Neural progenitor cell (in vitro differentiated cells): Measurements from ENCODE around the gene FAM53A. TPM values are rescaled to one million over a fixed set of nuclear protein-coding genes. Genes with fewer than 3 reads are reported as not detected.

ENCODE experiments used
- DNase-seq: peaks from one replicate; pipeline ENCODE4 v3.0.0-alpha.2; 2016; ENCODE audit warnings: low spot score
- H2AFZ ChIP-seq: fragments of 200-600 bp; sonication (generic); replicated peaks from 2 replicates; pipeline ENCODE4 v1.6.1; 2016; ENCODE audit warnings: antibody characterized with exemption
- H3F3A ChIP-seq: fragments of 200-600 bp; sonication (generic); 2 replicates; pipeline ENCODE4 v1.6.1; 2016; ENCODE audit warnings: antibody characterized with exemption, low read depth
- H3K27ac ChIP-seq: fragments of 200-600 bp; sonication (generic); 2 replicates; pipeline ENCODE4 v1.5.1; 2016; ENCODE audit warnings: mild to moderate bottlenecking
- H3K27me3 ChIP-seq: fragments of 200-600 bp; sonication (generic); 2 replicates; pipeline ENCODE4 v1.6.1; 2016; ENCODE audit warnings: mild to moderate bottlenecking, moderate library complexity
- H3K36me3 ChIP-seq: fragments of 200-600 bp; sonication (generic); 2 replicates; pipeline ENCODE4 v1.5.1; 2016
- H3K4me1 ChIP-seq: fragments of 200-600 bp; sonication (generic); 2 replicates; pipeline ENCODE4 v1.6.1; 2016; ENCODE audit warnings: mixed run types
- H3K4me2 ChIP-seq: fragments of 200-600 bp; sonication (generic); 2 replicates; pipeline ENCODE4 v1.6.1; 2016
- H3K4me3 ChIP-seq: fragments of 200-600 bp; sonication (generic); 2 replicates; pipeline ENCODE4 v1.5.1; 2016
- H3K79me2 ChIP-seq: fragments of 200-600 bp; sonication (generic); 2 replicates; pipeline ENCODE4 v1.6.1; 2016; ENCODE audit warnings: low read depth
- H3K9ac ChIP-seq: fragments of 200-600 bp; sonication (generic); 2 replicates; pipeline ENCODE4 v1.6.1; 2016
- H3K9me3 ChIP-seq: fragments of 200-600 bp; sonication (generic); 2 replicates; pipeline ENCODE4 v1.5.1; 2016; ENCODE audit warnings: low read depth
- H4K20me1 ChIP-seq: fragments of 200-600 bp; sonication (generic); 2 replicates; pipeline ENCODE4 v1.6.1; 2016; ENCODE audit warnings: low read depth
- H3K27ac Mint-ChIP-seq: 3 replicates; pipeline ENCODE4 v1.8.0; 2021; ENCODE audit warnings: mixed read lengths
- H3K27me3 Mint-ChIP-seq: 2 replicates; pipeline ENCODE4 v1.8.0; 2022; ENCODE audit warnings: low read depth, mild to moderate bottlenecking, inconsistent platforms, moderate library complexity, mixed read lengths; ENCODE audit not compliant: insufficient read depth
- H3K36me3 Mint-ChIP-seq: 3 replicates; pipeline ENCODE4 v1.8.0; 2021; ENCODE audit warnings: mixed read lengths
- H3K4me1 Mint-ChIP-seq: 3 replicates; pipeline ENCODE4 v1.8.0; 2021; ENCODE audit warnings: mixed read lengths
- H3K4me3 Mint-ChIP-seq: 3 replicates; pipeline ENCODE4 v1.8.0; 2021; ENCODE audit warnings: mild to moderate bottlenecking, moderate library complexity, mixed read lengths
- H3K9me3 Mint-ChIP-seq: 3 replicates; pipeline ENCODE4 v1.8.0; 2020; ENCODE audit warnings: mixed read lengths
- EZH2 ChIP-seq: fragments of 200-600 bp; sonication (generic); IDR thresholded peaks from 2 replicates; pipeline ENCODE4 v1.6.1; 2017; ENCODE audit warnings: antibody characterized with exemption, mild to moderate bottlenecking, moderate library complexity
- EZH2phosphoT487 ChIP-seq: fragments of 200-600 bp; sonication (generic); IDR thresholded peaks from 2 replicates; pipeline ENCODE4 v1.6.1; 2017; ENCODE audit warnings: antibody characterized with exemption
- total RNA-seq: library from RNA; depleted of rRNA; stranded (reverse); fragments of >200 nt; gene quantifications from 2 replicates; pipeline ENCODE4 v1.2.3, GENCODE V29; 2015; ENCODE audit warnings: low replicate concordance
- TF ChIP-seq, protein P1 (sequence below): fragments of 200-600 bp; sonication (generic); IDR thresholded peaks from 2 replicates; pipeline ENCODE4 v1.5.1; 2017; ENCODE audit warnings: antibody characterized with exemption, mild to moderate bottlenecking

FAM53A gene
- total RNA-seq, 1 donor from 2014 or later = 3.2 TPM

DNA sequence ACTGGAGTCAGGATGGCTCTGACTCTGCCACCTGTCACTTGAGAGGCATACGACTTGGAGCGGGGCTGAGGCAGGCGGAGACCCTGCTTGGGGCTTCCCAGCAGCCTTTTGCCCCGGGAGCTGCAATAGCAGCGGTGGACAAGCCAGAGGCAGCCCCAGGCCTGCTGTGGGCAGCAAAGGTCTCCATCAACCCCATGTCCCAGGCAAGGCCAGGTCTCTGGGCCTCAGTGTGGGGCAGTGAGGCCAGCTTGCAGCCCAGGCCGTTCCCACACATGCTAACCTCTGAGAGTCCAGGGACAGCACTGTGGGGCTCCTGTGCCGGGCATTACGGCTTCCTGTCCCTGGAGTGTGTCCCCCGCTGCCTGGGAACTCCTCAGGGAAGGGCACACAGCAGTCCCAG, 53.0 kb downstream of the FAM53A start:
- H3K9ac ChIP-seq = no peak overlapping the region
- H3K4me2 ChIP-seq = no peak overlapping the region
- H2AFZ ChIP-seq = no peak overlapping the region
- no peaks in the 10 kb centered on the region for H3K4me1 ChIP-seq
- no peaks in the 10 kb centered on the region for H4K20me1 ChIP-seq
- H3K79me2 ChIP-seq = no peaks in the 10 kb centered on the region
- no peaks in the 10 kb centered on the region for H3K36me3 ChIP-seq
- Mint-ChIP-seq H3K27me3 (peaks cover 8% of the 10 kb centered on the region), H3K9me3 (peaks cover 3% of the 10 kb centered on the region), H3K27ac (no peak overlapping the region), H3K4me3 (no peak overlapping the region), H3K36me3 (peaks cover 2% of the 10 kb centered on the region), H3K4me1 (peaks cover 6% of the 10 kb centered on the region)
- H3K27ac ChIP-seq = no peak overlapping the region
- H3K9me3 ChIP-seq = no peaks in the 10 kb centered on the region
- H3F3A ChIP-seq = no peaks in the 10 kb centered on the region
- TF ChIP-seq EZH2 (no peak), EZH2phosphoT487 (no peak)
- TF ChIP-seq, protein P1, sequence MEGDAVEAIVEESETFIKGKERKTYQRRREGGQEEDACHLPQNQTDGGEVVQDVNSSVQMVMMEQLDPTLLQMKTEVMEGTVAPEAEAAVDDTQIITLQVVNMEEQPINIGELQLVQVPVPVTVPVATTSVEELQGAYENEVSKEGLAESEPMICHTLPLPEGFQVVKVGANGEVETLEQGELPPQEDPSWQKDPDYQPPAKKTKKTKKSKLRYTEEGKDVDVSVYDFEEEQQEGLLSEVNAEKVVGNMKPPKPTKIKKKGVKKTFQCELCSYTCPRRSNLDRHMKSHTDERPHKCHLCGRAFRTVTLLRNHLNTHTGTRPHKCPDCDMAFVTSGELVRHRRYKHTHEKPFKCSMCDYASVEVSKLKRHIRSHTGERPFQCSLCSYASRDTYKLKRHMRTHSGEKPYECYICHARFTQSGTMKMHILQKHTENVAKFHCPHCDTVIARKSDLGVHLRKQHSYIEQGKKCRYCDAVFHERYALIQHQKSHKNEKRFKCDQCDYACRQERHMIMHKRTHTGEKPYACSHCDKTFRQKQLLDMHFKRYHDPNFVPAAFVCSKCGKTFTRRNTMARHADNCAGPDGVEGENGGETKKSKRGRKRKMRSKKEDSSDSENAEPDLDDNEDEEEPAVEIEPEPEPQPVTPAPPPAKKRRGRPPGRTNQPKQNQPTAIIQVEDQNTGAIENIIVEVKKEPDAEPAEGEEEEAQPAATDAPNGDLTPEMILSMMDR = no peak
- no peak for DNase-seq
- H3K27me3 ChIP-seq = no peaks in the 10 kb centered on the region
- no peak overlapping the region for H3K4me3 ChIP-seq

DNA sequence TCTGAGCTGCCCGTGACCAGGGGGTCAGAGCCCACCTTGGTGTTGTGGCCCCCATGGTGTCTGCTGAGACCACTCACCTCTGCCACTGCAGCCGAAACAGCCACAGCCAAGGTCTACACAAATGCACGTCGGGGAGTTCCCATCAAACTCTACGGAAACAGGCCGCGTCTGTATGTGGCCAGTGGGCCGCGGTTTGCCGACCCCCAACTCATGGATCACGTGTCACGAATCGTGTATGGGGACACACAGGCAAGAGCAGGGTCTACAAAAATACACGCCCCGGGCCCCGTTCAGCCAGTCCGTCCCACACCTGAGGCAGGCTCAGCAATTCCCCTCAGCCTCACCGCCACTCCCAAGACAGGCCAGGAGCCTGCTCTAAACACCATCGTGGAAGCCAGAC, 53.8 kb downstream of the FAM53A start:
- Mint-ChIP-seq H3K9me3 (no peaks in the 10 kb centered on the region), H3K4me1 (peaks cover 6% of the 10 kb centered on the region), H3K27ac (no peak overlapping the region), H3K27me3 (peaks cover 8% of the 10 kb centered on the region), H3K36me3 (no peaks in the 10 kb centered on the region), H3K4me3 (no peak overlapping the region)
- H2AFZ ChIP-seq = no peak overlapping the region
- H3K4me2 ChIP-seq = no peak overlapping the region
- no peaks in the 10 kb centered on the region for H4K20me1 ChIP-seq
- H3K36me3 ChIP-seq = no peaks in the 10 kb centered on the region
- H3K27me3 ChIP-seq = no peaks in the 10 kb centered on the region
- no peak overlapping the region for H3K9ac ChIP-seq
- H3K27ac ChIP-seq = no peak overlapping the region
- TF ChIP-seq EZH2 = no peak
- TF ChIP-seq EZH2phosphoT487 = no peak
- TF ChIP-seq, protein P1 = no peak
- DNase-seq = no peak
- H3K79me2 ChIP-seq = no peaks in the 10 kb centered on the region
- no peak overlapping the region for H3K4me3 ChIP-seq
- no peaks in the 10 kb centered on the region for H3K4me1 ChIP-seq
- H3K9me3 ChIP-seq = no peaks in the 10 kb centered on the region
- H3F3A ChIP-seq = peaks cover 3% of the 10 kb centered on the region

DNA sequence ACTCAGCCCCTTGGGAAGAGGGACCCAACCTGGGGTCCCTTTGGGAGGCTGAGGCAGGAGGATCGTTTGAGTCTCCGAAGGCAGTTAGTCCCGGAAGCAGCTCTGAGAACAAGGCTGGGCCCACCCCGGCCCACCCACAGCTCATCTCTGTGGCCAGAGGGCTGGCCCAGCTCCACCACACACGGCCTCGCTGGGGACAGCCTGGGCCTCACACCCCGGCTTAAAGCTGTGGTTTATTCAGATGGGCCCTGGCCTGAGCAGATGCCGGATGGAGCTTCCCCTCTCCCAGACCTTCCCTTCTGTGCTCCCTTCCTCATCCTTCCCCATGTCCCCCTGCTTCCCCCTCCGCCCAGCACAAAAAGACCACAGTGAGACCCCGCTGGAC, 54.4 kb downstream of the FAM53A start:
- H3K9me3 ChIP-seq = no peaks in the 10 kb centered on the region
- H3K79me2 ChIP-seq = no peaks in the 10 kb centered on the region
- no peak overlapping the region for H3K4me3 Mint-ChIP-seq
- no peaks in the 10 kb centered on the region for H3K36me3 ChIP-seq
- no peak overlapping the region for H3K4me2 ChIP-seq
- H3K27me3 ChIP-seq = no peaks in the 10 kb centered on the region
- H3K27ac ChIP-seq = no peak overlapping the region
- H3K4me1 Mint-ChIP-seq = peaks cover 6% of the 10 kb centered on the region
- no peak overlapping the region for H3K27ac Mint-ChIP-seq
- peaks cover 8% of the 10 kb centered on the region for H3K27me3 Mint-ChIP-seq
- H3K36me3 Mint-ChIP-seq = no peaks in the 10 kb centered on the region
- no peaks in the 10 kb centered on the region for H3K4me1 ChIP-seq
- TF ChIP-seq, protein P1 = no peak
- TF ChIP-seq EZH2 (no peak), EZH2phosphoT487 (no peak)
- no peak overlapping the region for H3K4me3 ChIP-seq
- H3K9me3 Mint-ChIP-seq = no peaks in the 10 kb centered on the region
- H3F3A ChIP-seq = peaks cover 3% of the 10 kb centered on the region
- no peak overlapping the region for H2AFZ ChIP-seq
- H4K20me1 ChIP-seq = no peaks in the 10 kb centered on the region
- no peak for DNase-seq
- H3K9ac ChIP-seq = no peak overlapping the region
